HG03571 (cell line): ENCODE data around the gene MBOAT1.
"Not testable (repeated sequence)": the region's sequence is repeated elsewhere in the genome, so short reads cannot be mapped to it uniquely, and the experiment has no call there.

Experiments used
- ATAC-seq: cut with Tn5 transposase; IDR thresholded peaks from one replicate; pipeline ENCODE4 v1.9.1; 2021; ENCODE audit not compliant: unreplicated experiment

Gene MBOAT1

GRCh38 chr6:20142866-20143265, 69.4 kb downstream of the MBOAT1 start:
- ATAC-seq, result no peak

GRCh38 chr6:20141931-20142330, 70.3 kb downstream of the MBOAT1 start:
- ATAC-seq, result no peak

- ATAC-seq, result not testable (repeated sequence)
These were observed 72.9 kb downstream of the MBOAT1 start for GRCh38 chr6:20139127-20139963.

GRCh38 chr6:20137837-20138236, 74.4 kb downstream of the MBOAT1 start:
- no peak for ATAC-seq

GRCh38 chr6:20137240-20137639, 75.0 kb downstream of the MBOAT1 start:
- peak; percentile 45 for ATAC-seq

GRCh38 chr6:20135677-20136268, 76.5 kb downstream of the MBOAT1 start:
- no peak for ATAC-seq

- ATAC-seq, result no peak
These were observed 77.7 kb downstream of the MBOAT1 start for GRCh38 chr6:20134613-20135012.

- no peak for ATAC-seq
These were observed 82.8 kb downstream of the MBOAT1 start for GRCh38 chr6:20129290-20130088.

- no peak for ATAC-seq
These were observed 84.3 kb downstream of the MBOAT1 start for GRCh38 chr6:20128018-20128417.

- no peak for ATAC-seq
These were observed 85.2 kb downstream of the MBOAT1 start for GRCh38 chr6:20126789-20127653.

GRCh38 chr6:20126102-20126752, 86.0 kb downstream of the MBOAT1 start:
- ATAC-seq, result no peak

- ATAC-seq, result no peak
These were observed 87.7 kb downstream of the MBOAT1 start for GRCh38 chr6:20124545-20124944.

GRCh38 chr6:20119485-20119884, 92.8 kb downstream of the MBOAT1 start:
- no peak for ATAC-seq

GRCh38 chr6:20118892-20119291, 93.4 kb downstream of the MBOAT1 start:
- no peak for ATAC-seq

- ATAC-seq, result no peak
These were observed 94.8 kb downstream of the MBOAT1 start for GRCh38 chr6:20117474-20117873.

- ATAC-seq, result no peak
These were observed 95.5 kb downstream of the MBOAT1 start for GRCh38 chr6:20116792-20117191.

- no peak for ATAC-seq
These were observed 96.9 kb downstream of the MBOAT1 start for GRCh38 chr6:20115246-20115980.

- no peak for ATAC-seq
These were observed 98.5 kb downstream of the MBOAT1 start for GRCh38 chr6:20113649-20114224.

- no peak for ATAC-seq
These were observed 99.4 kb downstream of the MBOAT1 start for GRCh38 chr6:20112841-20113240.
